Neural cell (in vitro differentiated cells): ENCODE results near the gene USP6NL. TPM values are rescaled to one million over a fixed set of nuclear protein-coding genes. Genes with fewer than 3 reads are reported as not detected.
A peak's percentile ranks its signal among the peaks of the same experiment; 100 is the strongest.

Experiments
- H2AFZ ChIP-seq: fragments of 200-600, 300-800 bp; sonication (generic), shearing (Covaris generic); 2 replicates; pipeline ENCODE4 v1.6.0; 2014; ENCODE audit warnings: low read depth, mild to moderate bottlenecking, antibody characterized with exemption, low read length, moderate library complexity
- H3F3A ChIP-seq: fragments of 200-600 bp; shearing (Covaris generic); 2 replicates; pipeline ENCODE4 v1.6.1; 2016; ENCODE audit warnings: mild to moderate bottlenecking, moderate library complexity, mixed read lengths, antibody characterized with exemption, low read length; ENCODE audit not compliant: insufficient read depth, poor library complexity, severe bottlenecking
- H3K27ac ChIP-seq: fragments of 200-600, 300-800 bp; sonication (generic), shearing (Covaris generic); 2 replicates; pipeline ENCODE4 v1.5.1; 2014; ENCODE audit warnings: mild to moderate bottlenecking, low read length, moderate library complexity
- H3K27me3 ChIP-seq: fragments of 300-800, 200-600 bp; sonication (generic), shearing (Covaris generic); 2 replicates; pipeline ENCODE4 v1.6.0; 2014; ENCODE audit warnings: mild to moderate bottlenecking, low read depth, low read length, moderate library complexity; ENCODE audit not compliant: insufficient read depth
- H3K36me3 ChIP-seq: fragments of 300-800, 200-600 bp; sonication (generic), shearing (Covaris generic); 2 replicates; pipeline ENCODE4 v1.5.1; 2014; ENCODE audit warnings: mild to moderate bottlenecking, antibody characterized with exemption, low read length, moderate library complexity; ENCODE audit not compliant: insufficient read depth
- H3K4me2 ChIP-seq: fragments of 300-800, 200-600 bp; sonication (generic), shearing (Covaris generic); 2 replicates; pipeline ENCODE4 v1.6.0; 2014; ENCODE audit warnings: mild to moderate bottlenecking, low read length
- H3K4me3 ChIP-seq: fragments of 300-800, 200-600 bp; sonication (generic), shearing (Covaris generic); 2 replicates; pipeline ENCODE4 v1.5.1; 2014; ENCODE audit warnings: mild to moderate bottlenecking, low read length, moderate library complexity
- H3K79me2 ChIP-seq: fragments of 200-600 bp; shearing (Covaris generic); replicated peaks from 2 replicates; pipeline ENCODE4 v1.6.0; 2014; ENCODE audit warnings: mild to moderate bottlenecking, low read length, moderate library complexity; ENCODE audit not compliant: insufficient read depth
- H3K9ac ChIP-seq: fragments of 300-800, 200-600 bp; sonication (generic), shearing (Covaris generic); 2 replicates; pipeline ENCODE4 v1.6.1; 2016; ENCODE audit warnings: mild to moderate bottlenecking, low read length, mixed read lengths
- H3K9me2 ChIP-seq: fragments of 200-600 bp; shearing (Covaris generic); 2 replicates; pipeline ENCODE4 v1.6.1; 2016; ENCODE audit warnings: mild to moderate bottlenecking, low read length, mixed read lengths; ENCODE audit not compliant: insufficient read depth
- H3K9me3 ChIP-seq: fragments of 200-600, 300-800 bp; sonication (generic), shearing (Covaris generic); 2 replicates; pipeline ENCODE4 v1.6.1; 2016; ENCODE audit warnings: mild to moderate bottlenecking, mixed run types, low read length, moderate library complexity, mixed read lengths
- H4K20me1 ChIP-seq: fragments of 200-600 bp; shearing (Covaris generic); 2 replicates; pipeline ENCODE4 v1.6.1; 2016; ENCODE audit warnings: mild to moderate bottlenecking, mixed run types; ENCODE audit not compliant: insufficient read depth
- EP300 ChIP-seq: fragments of 450-650 bp; conservative IDR thresholded peaks from 2 replicates; pipeline ENCODE4 v1.6.1; 2014; ENCODE audit warnings: antibody characterized with exemption, mild to moderate bottlenecking, moderate library complexity; ENCODE audit not compliant: poor library complexity, severe bottlenecking
- EZH2 ChIP-seq: fragments of 200-600, 300-800 bp; shearing (Covaris generic), sonication (generic); IDR thresholded peaks from 2 replicates; pipeline ENCODE4 v1.6.1; 2014; ENCODE audit warnings: antibody characterized with exemption, low read length, borderline replicate concordance, mild to moderate bottlenecking; ENCODE audit not compliant: insufficient read depth, poor library complexity, severe bottlenecking
- MXI1 ChIP-seq: fragments of 450-650 bp; conservative IDR thresholded peaks from 2 replicates; pipeline ENCODE4 v1.6.1; 2014; ENCODE audit warnings: antibody characterized with exemption, mild to moderate bottlenecking; ENCODE audit not compliant: poor library complexity, severe bottlenecking
- POLR2AphosphoS5 ChIP-seq: IDR thresholded peaks from 2 replicates; pipeline ENCODE4 v1.6.1; 2012
- RAD21 ChIP-seq: fragments of 450-650 bp; conservative IDR thresholded peaks from 2 replicates; pipeline ENCODE4 v1.6.1; 2014; ENCODE audit warnings: antibody characterized with exemption, mild to moderate bottlenecking, moderate library complexity
- SMC3 ChIP-seq: fragments of 450-650 bp; conservative IDR thresholded peaks from 2 replicates; pipeline ENCODE4 v1.6.1; 2014; ENCODE audit warnings: antibody characterized with exemption, mild to moderate bottlenecking, moderate library complexity; ENCODE audit not compliant: poor library complexity
- TAF1 ChIP-seq: IDR thresholded peaks from 2 replicates; pipeline ENCODE4 v1.6.1; 2012; ENCODE audit warnings: low read depth
- polyA plus RNA-seq: library from polyadenylated mRNA; depleted of rRNA; stranded (reverse); fragments of >200 nt; gene quantifications from 2 replicates; pipeline ENCODE4 v1.2.3, GENCODE V29; 2014
- TF ChIP-seq, protein P1 (sequence below): IDR thresholded peaks from 2 replicates; pipeline ENCODE4 v1.6.1; 2012; ENCODE audit warnings: borderline replicate concordance
- TF ChIP-seq, protein P2 (sequence below): fragments of 450-650 bp; IDR thresholded peaks from 2 replicates; pipeline ENCODE4 v1.5.1; 2014; ENCODE audit warnings: antibody characterized with exemption, mild to moderate bottlenecking, moderate library complexity; ENCODE audit not compliant: poor library complexity, severe bottlenecking

Gene USP6NL
- polyA plus RNA-seq, 1 donor from 2014 or later = 39.9 TPM

DNA sequence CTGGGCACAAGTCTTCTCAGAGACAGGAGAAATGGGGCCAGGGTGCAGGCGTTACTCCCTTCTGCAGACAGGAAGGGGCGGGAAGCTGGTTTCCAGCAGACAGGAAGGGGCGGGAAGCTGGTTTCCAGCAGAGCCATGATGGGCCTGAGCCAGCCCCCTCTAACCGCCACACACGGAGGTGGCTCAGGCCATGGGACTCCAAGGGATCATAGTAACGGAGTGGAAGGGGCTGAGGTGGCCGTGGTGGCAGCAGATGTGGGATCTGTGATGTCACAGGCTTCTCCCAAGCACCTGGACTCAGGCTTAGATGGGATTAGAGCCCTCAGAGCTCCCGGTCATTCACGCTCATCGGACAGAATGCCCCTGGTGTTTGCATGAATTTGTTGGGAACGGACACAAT, 177.8 kb downstream of the USP6NL start:
- Histone ChIP-seq H3K36me3 (no peaks in the 10 kb centered on the region), H3K27me3 (no peaks in the 10 kb centered on the region), H4K20me1 (no peaks in the 10 kb centered on the region), H3K4me2 (no peak overlapping the region), H3K27ac (no peak overlapping the region), H3F3A (no peaks in the 10 kb centered on the region), H3K4me3 (no peak overlapping the region), H3K79me2 (no peaks in the 10 kb centered on the region), H3K9ac (no peak overlapping the region), H3K9me3 (no peaks in the 10 kb centered on the region), H2AFZ (no peak overlapping the region), H3K9me2 (no peaks in the 10 kb centered on the region)
- TF ChIP-seq SMC3 (no peak), RAD21 (no peak)

DNA sequence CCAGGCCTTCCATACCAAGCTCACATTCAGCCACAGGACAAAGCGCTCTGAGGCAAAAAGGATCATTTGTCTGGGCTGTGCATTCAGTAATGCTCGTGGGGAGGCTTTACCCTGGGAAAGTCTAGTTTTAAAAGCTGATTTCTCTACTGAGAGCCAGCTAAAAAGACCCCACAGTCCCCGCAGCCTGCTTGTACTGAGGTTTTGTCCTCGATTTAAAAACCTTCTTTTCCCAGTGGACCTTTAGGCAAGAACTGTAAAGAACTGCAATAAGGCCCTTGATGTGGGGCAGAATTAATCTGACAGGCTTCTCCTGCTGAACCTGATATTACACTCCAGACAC, 180.3 kb downstream of the USP6NL start:
- Histone ChIP-seq H3K9me2 (no peaks in the 10 kb centered on the region), H3K4me3 (no peak overlapping the region), H3F3A (no peaks in the 10 kb centered on the region), H3K27me3 (no peaks in the 10 kb centered on the region), H3K79me2 (no peaks in the 10 kb centered on the region), H3K27ac (no peak overlapping the region), H2AFZ (peak overlapping the region; percentile 8), H3K36me3 (no peaks in the 10 kb centered on the region), H3K9ac (no peak overlapping the region), H3K4me2 (no peak overlapping the region), H4K20me1 (no peaks in the 10 kb centered on the region), H3K9me3 (no peaks in the 10 kb centered on the region)
- TF ChIP-seq MXI1 = no peak
- TF ChIP-seq, protein P1, sequence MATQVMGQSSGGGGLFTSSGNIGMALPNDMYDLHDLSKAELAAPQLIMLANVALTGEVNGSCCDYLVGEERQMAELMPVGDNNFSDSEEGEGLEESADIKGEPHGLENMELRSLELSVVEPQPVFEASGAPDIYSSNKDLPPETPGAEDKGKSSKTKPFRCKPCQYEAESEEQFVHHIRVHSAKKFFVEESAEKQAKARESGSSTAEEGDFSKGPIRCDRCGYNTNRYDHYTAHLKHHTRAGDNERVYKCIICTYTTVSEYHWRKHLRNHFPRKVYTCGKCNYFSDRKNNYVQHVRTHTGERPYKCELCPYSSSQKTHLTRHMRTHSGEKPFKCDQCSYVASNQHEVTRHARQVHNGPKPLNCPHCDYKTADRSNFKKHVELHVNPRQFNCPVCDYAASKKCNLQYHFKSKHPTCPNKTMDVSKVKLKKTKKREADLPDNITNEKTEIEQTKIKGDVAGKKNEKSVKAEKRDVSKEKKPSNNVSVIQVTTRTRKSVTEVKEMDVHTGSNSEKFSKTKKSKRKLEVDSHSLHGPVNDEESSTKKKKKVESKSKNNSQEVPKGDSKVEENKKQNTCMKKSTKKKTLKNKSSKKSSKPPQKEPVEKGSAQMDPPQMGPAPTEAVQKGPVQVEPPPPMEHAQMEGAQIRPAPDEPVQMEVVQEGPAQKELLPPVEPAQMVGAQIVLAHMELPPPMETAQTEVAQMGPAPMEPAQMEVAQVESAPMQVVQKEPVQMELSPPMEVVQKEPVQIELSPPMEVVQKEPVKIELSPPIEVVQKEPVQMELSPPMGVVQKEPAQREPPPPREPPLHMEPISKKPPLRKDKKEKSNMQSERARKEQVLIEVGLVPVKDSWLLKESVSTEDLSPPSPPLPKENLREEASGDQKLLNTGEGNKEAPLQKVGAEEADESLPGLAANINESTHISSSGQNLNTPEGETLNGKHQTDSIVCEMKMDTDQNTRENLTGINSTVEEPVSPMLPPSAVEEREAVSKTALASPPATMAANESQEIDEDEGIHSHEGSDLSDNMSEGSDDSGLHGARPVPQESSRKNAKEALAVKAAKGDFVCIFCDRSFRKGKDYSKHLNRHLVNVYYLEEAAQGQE = no peak
- no peak for TF ChIP-seq EZH2
- TF ChIP-seq RAD21 = no peak
- TF ChIP-seq SMC3 = no peak
- TF ChIP-seq POLR2AphosphoS5 = no peak
- no peak for TF ChIP-seq TAF1
- no peak for TF ChIP-seq EP300
- TF ChIP-seq, protein P2, sequence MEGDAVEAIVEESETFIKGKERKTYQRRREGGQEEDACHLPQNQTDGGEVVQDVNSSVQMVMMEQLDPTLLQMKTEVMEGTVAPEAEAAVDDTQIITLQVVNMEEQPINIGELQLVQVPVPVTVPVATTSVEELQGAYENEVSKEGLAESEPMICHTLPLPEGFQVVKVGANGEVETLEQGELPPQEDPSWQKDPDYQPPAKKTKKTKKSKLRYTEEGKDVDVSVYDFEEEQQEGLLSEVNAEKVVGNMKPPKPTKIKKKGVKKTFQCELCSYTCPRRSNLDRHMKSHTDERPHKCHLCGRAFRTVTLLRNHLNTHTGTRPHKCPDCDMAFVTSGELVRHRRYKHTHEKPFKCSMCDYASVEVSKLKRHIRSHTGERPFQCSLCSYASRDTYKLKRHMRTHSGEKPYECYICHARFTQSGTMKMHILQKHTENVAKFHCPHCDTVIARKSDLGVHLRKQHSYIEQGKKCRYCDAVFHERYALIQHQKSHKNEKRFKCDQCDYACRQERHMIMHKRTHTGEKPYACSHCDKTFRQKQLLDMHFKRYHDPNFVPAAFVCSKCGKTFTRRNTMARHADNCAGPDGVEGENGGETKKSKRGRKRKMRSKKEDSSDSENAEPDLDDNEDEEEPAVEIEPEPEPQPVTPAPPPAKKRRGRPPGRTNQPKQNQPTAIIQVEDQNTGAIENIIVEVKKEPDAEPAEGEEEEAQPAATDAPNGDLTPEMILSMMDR = no peak
